Calu3 (cell line): ENCODE results near the gene CPM. TPM values are rescaled to one million over a fixed set of nuclear protein-coding genes. Genes with fewer than 3 reads are reported as not detected.

Experiments
- BruUV-seq: library from RNA; stranded (reverse); fragments of 400-500 nt; replicated peaks from 2 replicates; lab custom pipeline; 2021; lab: Mats Ljungman, UMichigan
- CTCF ChIA-PET: fragments of 300-600 bp; sonication (Branson Sonifier 250); formaldehyde crosslinking; loops from one replicate; lab custom pipeline; 2022; ENCODE audit warnings: antibody characterized with exemption; lab: Charles Lee
- DNase-seq: peaks from one replicate; pipeline ENCODE4 v3.0.0; 2022
- H3K27ac Mint-ChIP-seq: one replicate; pipeline ENCODE4 v1.8.0; 2022; ENCODE audit warnings: mixed read lengths; ENCODE audit not compliant: unreplicated experiment
- H3K27me3 Mint-ChIP-seq: one replicate; pipeline ENCODE4 v1.8.0; 2022; ENCODE audit warnings: mixed read lengths; ENCODE audit not compliant: unreplicated experiment
- H3K36me3 Mint-ChIP-seq: one replicate; pipeline ENCODE4 v1.8.0; 2022; ENCODE audit warnings: mild to moderate bottlenecking, moderate library complexity, mixed read lengths; ENCODE audit not compliant: insufficient read depth, unreplicated experiment
- H3K4me1 Mint-ChIP-seq: one replicate; pipeline ENCODE4 v1.8.0; 2022; ENCODE audit warnings: mild to moderate bottlenecking, low read depth, mixed read lengths; ENCODE audit not compliant: unreplicated experiment
- H3K4me3 Mint-ChIP-seq: one replicate; pipeline ENCODE4 v1.8.0; 2022; ENCODE audit warnings: mild to moderate bottlenecking, low read depth, moderate library complexity, mixed read lengths; ENCODE audit not compliant: unreplicated experiment
- H3K9me3 Mint-ChIP-seq: one replicate; pipeline ENCODE4 v1.8.0; 2022; ENCODE audit warnings: low read depth, mixed read lengths; ENCODE audit not compliant: unreplicated experiment
- CTCF ChIP-seq: fragments of 200-600 bp; IDR thresholded peaks from one replicate; pipeline ENCODE4 v1.8.0; 2022; ENCODE audit warnings: antibody characterized with exemption; ENCODE audit not compliant: unreplicated experiment
- intact Hi-C: fragments of 100-400 bp; cut with micrococcal nuclease; formaldehyde crosslinking; loops from one replicate; pipeline ENCODE4 v1.10.0; 2022; ENCODE audit not compliant: unreplicated experiment
- total RNA-seq: library from RNA; stranded (reverse); gene quantifications from 2 replicates; pipeline ENCODE4 v1.2.3, GENCODE V29; 2022

CPM gene
- total RNA-seq, 1 experiment from 2014 or later, result 11.9 TPM

GRCh38 chr12:68954811-68955210 lies 21.8 kb upstream of the CPM start:
- BruUV-seq, result no TSS peak

GRCh38 chr12:68953536-68953935 lies 20.6 kb upstream of the CPM start:
- CTCF ChIA-PET, result no interaction called here
- DNase-seq, result no peak
- H3K4me1 Mint-ChIP-seq, result no peaks in the 10 kb centered on the region
- no peaks in the 10 kb centered on the region for H3K36me3 Mint-ChIP-seq
- no peak overlapping the region for H3K4me3 Mint-ChIP-seq
- H3K27me3 Mint-ChIP-seq, result no peaks in the 10 kb centered on the region
- intact Hi-C loops, result no loop called here
- no peak overlapping the region for H3K27ac Mint-ChIP-seq
- BruUV-seq, result no TSS peak
- TF ChIP-seq CTCF, result no peak
- no peaks in the 10 kb centered on the region for H3K9me3 Mint-ChIP-seq

More at GRCh38 chr12:68954811-68955210, 21.8 kb upstream of the CPM start:
- intact Hi-C loops, result no loop called here
- no peaks in the 10 kb centered on the region for H3K9me3 Mint-ChIP-seq
- H3K27me3 Mint-ChIP-seq, result no peaks in the 10 kb centered on the region
- H3K36me3 Mint-ChIP-seq, result no peaks in the 10 kb centered on the region
- no peak for TF ChIP-seq CTCF
- no peak overlapping the region for H3K27ac Mint-ChIP-seq
- no peak overlapping the region for H3K4me3 Mint-ChIP-seq
- DNase-seq, result no peak
- no peaks in the 10 kb centered on the region for H3K4me1 Mint-ChIP-seq
- CTCF ChIA-PET, result interaction anchor here (0.6 to 0.7 kb wide), 3 partner anchors 9 to 186 kb away, joined by 3 read pairs; no protein-coding TSS in a partner anchor

- no peaks in the 10 kb centered on the region for H3K36me3 Mint-ChIP-seq
- intact Hi-C loops, result no loop called here
- CTCF ChIA-PET, result no interaction called here
- no peaks in the 10 kb centered on the region for H3K27me3 Mint-ChIP-seq
- no peak for DNase-seq
- H3K4me1 Mint-ChIP-seq, result no peaks in the 10 kb centered on the region
- H3K27ac Mint-ChIP-seq, result no peak overlapping the region
- no TSS peak for BruUV-seq
- H3K9me3 Mint-ChIP-seq, result no peaks in the 10 kb centered on the region
- no peak overlapping the region for H3K4me3 Mint-ChIP-seq
- TF ChIP-seq CTCF, result no peak
Measured at GRCh38 chr12:68951652-68952051, 18.7 kb upstream of the CPM start.

GRCh38 chr12:68950511-68950910 lies 17.5 kb upstream of the CPM start:
- no peaks in the 10 kb centered on the region for H3K36me3 Mint-ChIP-seq
- CTCF ChIA-PET, result interaction anchor here (0.6 kb wide), 1 partner anchor 121 kb away, joined by 5 read pairs; no protein-coding TSS in a partner anchor
- no TSS peak for BruUV-seq

More at GRCh38 chr12:68950511-68950910, 17.5 kb upstream of the CPM start:
- Mint-ChIP-seq H3K27ac (no peak overlapping the region), H3K27me3 (no peaks in the 10 kb centered on the region), H3K4me1 (no peaks in the 10 kb centered on the region), H3K4me3 (no peak overlapping the region), H3K9me3 (no peaks in the 10 kb centered on the region)
- no peak for DNase-seq
- intact Hi-C loops, result no loop called here
- no peak for TF ChIP-seq CTCF
